Progenitor cell of endocrine pancreas (in vitro differentiated cells): ENCODE data around the gene VTI1B. TPM values are rescaled to one million over a fixed set of nuclear protein-coding genes. Genes with fewer than 3 reads are reported as not detected.
"Not testable (repeated sequence)": the region's sequence is repeated elsewhere in the genome, so short reads cannot be mapped to it uniquely, and the experiment has no call there.

Experiments
- DNase-seq: peaks from one replicate; pipeline ENCODE4 v3.0.0; 2021; ENCODE audit warnings: low spot score; ENCODE audit not compliant: unreplicated experiment
- H3K27ac Mint-ChIP-seq: 2 replicates; pipeline ENCODE4 v1.8.0; 2021; ENCODE audit warnings: mild to moderate bottlenecking, moderate library complexity, mixed read lengths
- H3K27me3 Mint-ChIP-seq: 2 replicates; pipeline ENCODE4 v1.8.0; 2021; ENCODE audit warnings: mixed read lengths
- H3K36me3 Mint-ChIP-seq: 2 replicates; pipeline ENCODE4 v1.8.0; 2022; ENCODE audit warnings: mixed read lengths; ENCODE audit not compliant: insufficient read depth
- H3K4me1 Mint-ChIP-seq: 2 replicates; pipeline ENCODE4 v1.8.0; 2021; ENCODE audit warnings: low read depth, mixed read lengths
- H3K4me3 Mint-ChIP-seq: 2 replicates; pipeline ENCODE4 v1.8.0; 2021; ENCODE audit warnings: low read depth, mild to moderate bottlenecking, moderate library complexity, mixed read lengths
- H3K9me3 Mint-ChIP-seq: 2 replicates; pipeline ENCODE4 v1.8.0; 2021; ENCODE audit warnings: low read depth, mixed read lengths
- total RNA-seq: library from RNA; stranded (reverse); gene quantifications from 2 replicates; pipeline ENCODE4 v1.2.1, GENCODE V29; 2021
- TF ChIP-seq, protein P1 (sequence below): fragments of 200-600 bp; sonication (generic); IDR thresholded peaks from one replicate; pipeline ENCODE4 v1.5.0; 2021; ENCODE audit warnings: antibody characterized with exemption, mild to moderate bottlenecking; ENCODE audit not compliant: unreplicated experiment

Gene VTI1B
- total RNA-seq, 1 donor from 2014 or later: 99.0 TPM

- Mint-ChIP-seq H3K36me3 (peaks cover 14% of the 10 kb centered on the region), H3K4me1 (no peaks in the 10 kb centered on the region), H3K4me3 (no peak overlapping the region), H3K9me3 (no peaks in the 10 kb centered on the region), H3K27ac (no peak overlapping the region), H3K27me3 (no peaks in the 10 kb centered on the region)
- no peak for DNase-seq
- TF ChIP-seq, protein P1, sequence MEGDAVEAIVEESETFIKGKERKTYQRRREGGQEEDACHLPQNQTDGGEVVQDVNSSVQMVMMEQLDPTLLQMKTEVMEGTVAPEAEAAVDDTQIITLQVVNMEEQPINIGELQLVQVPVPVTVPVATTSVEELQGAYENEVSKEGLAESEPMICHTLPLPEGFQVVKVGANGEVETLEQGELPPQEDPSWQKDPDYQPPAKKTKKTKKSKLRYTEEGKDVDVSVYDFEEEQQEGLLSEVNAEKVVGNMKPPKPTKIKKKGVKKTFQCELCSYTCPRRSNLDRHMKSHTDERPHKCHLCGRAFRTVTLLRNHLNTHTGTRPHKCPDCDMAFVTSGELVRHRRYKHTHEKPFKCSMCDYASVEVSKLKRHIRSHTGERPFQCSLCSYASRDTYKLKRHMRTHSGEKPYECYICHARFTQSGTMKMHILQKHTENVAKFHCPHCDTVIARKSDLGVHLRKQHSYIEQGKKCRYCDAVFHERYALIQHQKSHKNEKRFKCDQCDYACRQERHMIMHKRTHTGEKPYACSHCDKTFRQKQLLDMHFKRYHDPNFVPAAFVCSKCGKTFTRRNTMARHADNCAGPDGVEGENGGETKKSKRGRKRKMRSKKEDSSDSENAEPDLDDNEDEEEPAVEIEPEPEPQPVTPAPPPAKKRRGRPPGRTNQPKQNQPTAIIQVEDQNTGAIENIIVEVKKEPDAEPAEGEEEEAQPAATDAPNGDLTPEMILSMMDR: no peak
These were observed 43.5 kb downstream of the VTI1B start for GRCh38 chr14:67630938-67631337.

DNA sequence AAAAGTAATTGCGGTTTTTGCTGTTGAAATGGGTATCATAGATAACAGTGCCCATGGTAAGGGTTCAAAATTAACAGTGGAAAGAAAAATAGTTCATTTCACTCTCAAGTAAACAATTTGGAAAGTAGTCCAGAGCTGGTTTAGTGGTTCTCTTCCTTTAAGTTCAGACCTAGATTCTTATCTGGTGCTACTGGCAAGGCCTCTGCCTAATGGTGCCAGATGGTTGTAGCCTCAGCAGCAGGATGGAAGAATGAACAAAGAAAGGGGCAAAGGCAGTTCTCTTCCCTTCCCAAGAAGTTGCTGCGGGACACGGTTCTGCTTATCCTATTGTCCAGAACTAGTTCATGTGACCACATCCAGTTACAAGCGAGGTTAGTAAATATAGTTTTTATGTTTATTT is 44.2 kb downstream of the VTI1B start:
- H3K9me3 Mint-ChIP-seq: no peaks in the 10 kb centered on the region
- DNase-seq: no peak
- TF ChIP-seq, protein P1: no peak

DNA sequence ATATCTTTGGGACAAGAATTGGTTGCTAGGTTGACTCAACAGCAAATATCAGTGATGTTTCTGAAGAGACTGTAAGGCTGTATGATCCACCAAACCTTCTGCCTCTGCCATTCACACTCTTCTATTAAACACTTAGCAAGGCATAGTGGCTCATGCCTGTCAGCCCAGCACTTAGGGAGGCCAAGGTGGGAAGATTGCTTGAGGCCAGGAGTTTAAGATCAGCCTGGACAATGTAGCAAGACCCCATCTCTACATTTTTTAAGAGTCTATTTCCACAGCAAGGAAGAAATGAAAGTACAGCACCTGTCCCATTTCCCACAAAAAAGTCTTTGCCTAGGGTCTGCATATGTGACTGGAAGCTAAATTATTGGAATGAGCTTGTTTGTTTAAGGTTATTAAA is 46.9 kb downstream of the VTI1B start:
- TF ChIP-seq, protein P1: no peak
- Mint-ChIP-seq H3K27ac (no peak overlapping the region), H3K4me1 (no peaks in the 10 kb centered on the region), H3K36me3 (peaks cover 18% of the 10 kb centered on the region), H3K4me3 (no peak overlapping the region), H3K27me3 (no peaks in the 10 kb centered on the region), H3K9me3 (no peaks in the 10 kb centered on the region)
- no peak for DNase-seq

More for the DNA sequence above, 44.2 kb downstream of the VTI1B start:
- Mint-ChIP-seq H3K4me3 (no peak overlapping the region), H3K27me3 (no peaks in the 10 kb centered on the region), H3K27ac (no peak overlapping the region), H3K4me1 (no peaks in the 10 kb centered on the region), H3K36me3 (peaks cover 14% of the 10 kb centered on the region)

GRCh38 chr14:67626131-67626530 is 48.3 kb downstream of the VTI1B start:
- H3K9me3 Mint-ChIP-seq, H3K27ac Mint-ChIP-seq, DNase-seq, H3K4me1 Mint-ChIP-seq, H3K4me3 Mint-ChIP-seq, H3K27me3 Mint-ChIP-seq: not testable (repeated sequence)
- peaks cover 14% of the 10 kb centered on the region for H3K36me3 Mint-ChIP-seq

- peaks cover 10% of the 10 kb centered on the region for H3K4me1 Mint-ChIP-seq
- H3K27ac Mint-ChIP-seq: no peak overlapping the region
- DNase-seq: no peak
- H3K9me3 Mint-ChIP-seq: no peaks in the 10 kb centered on the region
- H3K27me3 Mint-ChIP-seq: no peaks in the 10 kb centered on the region
- TF ChIP-seq, protein P1: no peak
- H3K36me3 Mint-ChIP-seq: peaks cover 12% of the 10 kb centered on the region
- H3K4me3 Mint-ChIP-seq: no peak overlapping the region
These were observed 51.3 kb downstream of the VTI1B start for GRCh38 chr14:67623114-67623513.

GRCh38 chr14:67622675-67623074 is 51.8 kb downstream of the VTI1B start:
- DNase-seq: no peak
- Mint-ChIP-seq H3K27ac (peak overlapping the region; percentile 27), H3K4me3 (no peak overlapping the region), H3K27me3 (no peaks in the 10 kb centered on the region), H3K9me3 (no peaks in the 10 kb centered on the region), H3K4me1 (peaks cover 10% of the 10 kb centered on the region), H3K36me3 (peaks cover 12% of the 10 kb centered on the region)
- TF ChIP-seq, protein P1: no peak
